Hepatocyte (in vitro differentiated cells): ENCODE measurements around the gene NKX1-1. TPM values are rescaled to one million over a fixed set of nuclear protein-coding genes. Genes with fewer than 3 reads are reported as not detected.

Source experiments
- DNase-seq: peaks from one replicate; pipeline ENCODE4 v3.0.0-alpha.2; 2016; ENCODE audit warnings: low spot score
- H2AFZ ChIP-seq: fragments of 200-600 bp; sonication (generic); 2 replicates; pipeline ENCODE4 v1.6.0; 2016; ENCODE audit warnings: antibody characterized with exemption, mild to moderate bottlenecking
- H3K27ac ChIP-seq: fragments of 200-600 bp; sonication (generic); 2 replicates; pipeline ENCODE4 v1.5.1; 2016; ENCODE audit warnings: mild to moderate bottlenecking
- H3K27me3 ChIP-seq: fragments of 200-600 bp; sonication (generic); 2 replicates; pipeline ENCODE4 v1.6.1; 2016
- H3K36me3 ChIP-seq: fragments of 200-600 bp; sonication (generic); replicated peaks from 2 replicates; pipeline ENCODE4 v1.5.1; 2016; ENCODE audit warnings: low read depth; ENCODE audit not compliant: insufficient read depth
- H3K4me1 ChIP-seq: fragments of 200-600 bp; sonication (generic); 2 replicates; pipeline ENCODE4 v1.5.1; 2016; ENCODE audit warnings: mild to moderate bottlenecking, moderate library complexity; ENCODE audit not compliant: insufficient read depth
- H3K4me2 ChIP-seq: fragments of 200-600 bp; sonication (generic); 2 replicates; pipeline ENCODE4 v1.6.0; 2016
- H3K4me3 ChIP-seq: fragments of 200-600 bp; sonication (generic); 2 replicates; pipeline ENCODE4 v1.5.1; 2016; ENCODE audit warnings: mild to moderate bottlenecking
- H3K79me2 ChIP-seq: fragments of 200-600 bp; sonication (generic); 2 replicates; pipeline ENCODE4 v1.6.0; 2017; ENCODE audit warnings: mild to moderate bottlenecking
- H3K9me2 ChIP-seq: fragments of 200-600 bp; sonication (generic); replicated peaks from 2 replicates; pipeline ENCODE4 v1.6.0; 2017; ENCODE audit warnings: mild to moderate bottlenecking; ENCODE audit not compliant: insufficient read depth
- H3K9me3 ChIP-seq: fragments of 200-600 bp; sonication (generic); 2 replicates; pipeline ENCODE4 v1.5.1; 2016; ENCODE audit warnings: low read depth, mild to moderate bottlenecking
- H4K20me1 ChIP-seq: fragments of 200-600 bp; sonication (generic); 2 replicates; pipeline ENCODE4 v1.6.0; 2016; ENCODE audit warnings: mild to moderate bottlenecking; ENCODE audit not compliant: insufficient read depth, poor library complexity, severe bottlenecking
- CTCF ChIP-seq: fragments of 200-600 bp; sonication (generic); IDR thresholded peaks from 2 replicates; pipeline ENCODE4 v1.5.1; 2016; ENCODE audit warnings: antibody characterized with exemption, mild to moderate bottlenecking; ENCODE audit not compliant: poor library complexity
- EZH2 ChIP-seq: fragments of 200-600 bp; sonication (generic); IDR thresholded peaks from 2 replicates; pipeline ENCODE4 v1.6.1; 2016; ENCODE audit warnings: antibody characterized with exemption, mild to moderate bottlenecking, borderline replicate concordance
- EZH2phosphoT487 ChIP-seq: fragments of 200-600 bp; sonication (generic); IDR thresholded peaks from one replicate; pipeline ENCODE4 v1.6.1; 2018; ENCODE audit warnings: antibody characterized with exemption, mild to moderate bottlenecking, low read depth, moderate library complexity; ENCODE audit not compliant: unreplicated experiment, severe bottlenecking
- WGBS: methylation state at CpG from one replicate; pipeline ENCODE4 v1.1.6; 2016; ENCODE audit warnings: low lambda C conversion rate; ENCODE audit errors: missing lambda C conversion rate; 5-methylcytosine and 5-hydroxymethylcytosine counted together
- polyA plus RNA-seq: library from polyadenylated mRNA; unstranded; fragments of >200 nt; fragmentation: Nextera tagmentation; extraction: Ambion mirVana; gene quantifications from 2 replicates; pipeline ENCODE4 v1.2.1, GENCODE V29; 2016
- total RNA-seq: library from RNA; depleted of rRNA; stranded (reverse); fragments of >200 nt; gene quantifications from 2 replicates; pipeline ENCODE4 v1.2.3, GENCODE V29; 2014

NKX1-1 gene
- total and polyA plus RNA-seq, 2 experiments from 2014 or later, result not detected

DNA sequence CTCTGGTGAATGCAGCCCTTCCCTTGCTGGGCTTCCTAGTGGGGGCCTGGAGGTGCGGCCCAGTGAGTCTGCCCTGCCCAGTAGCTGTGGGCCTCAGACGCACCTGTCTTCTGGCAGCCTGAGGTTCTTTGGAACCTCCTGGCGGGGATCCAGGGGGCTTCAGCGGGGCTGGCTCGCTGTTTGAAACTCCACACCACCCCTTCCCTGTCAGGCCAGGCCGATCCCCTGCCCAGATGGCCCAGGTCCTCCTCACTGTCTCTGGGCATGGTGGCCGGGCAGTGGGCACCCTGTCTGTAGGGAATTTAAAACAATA lies 10.7 kb upstream of the NKX1-1 start:
- H3K4me1 ChIP-seq, result no peaks in the 10 kb centered on the region
- no peak overlapping the region for H3K4me3 ChIP-seq
- H2AFZ ChIP-seq, result no peak overlapping the region
- no peaks in the 10 kb centered on the region for H3K79me2 ChIP-seq
- H3K9me2 ChIP-seq, result no peaks in the 10 kb centered on the region
- no peaks in the 10 kb centered on the region for H3K36me3 ChIP-seq
- no peak overlapping the region for H3K4me2 ChIP-seq
- peaks cover 47% of the 10 kb centered on the region for H3K27me3 ChIP-seq
- H3K9me3 ChIP-seq, result no peaks in the 10 kb centered on the region
- no peak for TF ChIP-seq CTCF
- no peak for TF ChIP-seq EZH2
- no peak for TF ChIP-seq EZH2phosphoT487
- no peak for DNase-seq
- WGBS, result 87% methylated on average over 7 of the region's 7 CpGs
- H3K27ac ChIP-seq, result no peak overlapping the region
- H4K20me1 ChIP-seq, result no peaks in the 10 kb centered on the region

- H3K4me2 ChIP-seq, result no peak overlapping the region
- H3K4me1 ChIP-seq, result no peaks in the 10 kb centered on the region
- H3K9me2 ChIP-seq, result no peaks in the 10 kb centered on the region
- H3K79me2 ChIP-seq, result no peaks in the 10 kb centered on the region
- no peaks in the 10 kb centered on the region for H3K9me3 ChIP-seq
- no peak overlapping the region for H3K27ac ChIP-seq
- TF ChIP-seq EZH2, result no peak
- TF ChIP-seq CTCF, result no peak
- TF ChIP-seq EZH2phosphoT487, result no peak
- no peaks in the 10 kb centered on the region for H4K20me1 ChIP-seq
- 77% methylated on average over 23 of the region's 27 CpGs for WGBS
- no peak overlapping the region for H2AFZ ChIP-seq
- peak; percentile 4 for DNase-seq
- H3K4me3 ChIP-seq, result no peak overlapping the region
- peaks cover 48% of the 10 kb centered on the region for H3K27me3 ChIP-seq
- no peaks in the 10 kb centered on the region for H3K36me3 ChIP-seq
These were observed 10.1 kb upstream of the NKX1-1 start for GRCh38 chr4:1416051-1416947.

DNA sequence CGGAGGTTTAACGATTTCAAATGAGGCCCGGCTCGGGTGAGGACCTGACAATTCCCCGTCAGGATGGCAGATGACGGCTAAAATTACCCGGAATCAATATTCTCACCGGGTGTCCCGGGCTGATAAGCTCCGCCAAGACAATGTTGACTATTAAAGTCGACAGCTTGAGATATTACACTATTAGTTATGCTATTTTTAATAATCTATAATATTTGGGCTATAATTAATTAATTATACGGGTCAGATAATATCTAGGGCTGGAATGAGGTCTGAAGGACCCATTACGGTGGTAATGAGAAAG lies 9.4 kb upstream of the NKX1-1 start:
- Histone ChIP-seq H3K27me3 (peaks cover 50% of the 10 kb centered on the region), H3K4me1 (no peaks in the 10 kb centered on the region), H3K27ac (no peak overlapping the region), H3K9me2 (no peaks in the 10 kb centered on the region), H3K4me2 (no peak overlapping the region), H4K20me1 (no peaks in the 10 kb centered on the region), H2AFZ (no peak overlapping the region), H3K9me3 (no peaks in the 10 kb centered on the region), H3K4me3 (no peak overlapping the region), H3K79me2 (no peaks in the 10 kb centered on the region), H3K36me3 (no peaks in the 10 kb centered on the region)
- TF ChIP-seq CTCF (no peak), EZH2phosphoT487 (no peak), EZH2 (no peak)
- DNase-seq, result no peak
- 82% methylated on average over 13 of the region's 13 CpGs for WGBS
